Fibroblast of skin of right quadriceps (primary cell): Measurements from ENCODE around the gene SCG3.

Experiments
- DNase-seq: peaks from one replicate; pipeline ENCODE4 v3.0.0-alpha.2; 2013

SCG3 gene

DNA sequence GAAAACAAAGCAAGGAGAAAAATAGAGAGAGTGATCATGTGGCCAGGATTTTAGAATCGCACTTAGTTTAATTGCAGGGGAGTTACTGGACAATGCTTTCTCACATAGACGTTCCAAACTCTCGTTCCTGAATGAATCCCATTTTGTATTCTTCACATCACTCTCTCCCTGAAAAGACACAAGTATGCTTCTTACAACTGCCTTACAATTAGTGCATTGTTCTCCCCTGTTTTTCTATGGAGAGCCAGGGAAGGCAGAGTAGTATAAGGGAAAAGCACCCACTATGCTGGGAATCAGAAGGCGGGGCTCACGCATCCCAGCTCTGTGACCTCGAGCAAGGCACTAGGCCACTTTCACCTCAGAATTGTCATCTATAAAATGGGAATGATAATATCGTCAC lies 84.4 kb downstream of the SCG3 start:
- DNase-seq, result no peak

DNA sequence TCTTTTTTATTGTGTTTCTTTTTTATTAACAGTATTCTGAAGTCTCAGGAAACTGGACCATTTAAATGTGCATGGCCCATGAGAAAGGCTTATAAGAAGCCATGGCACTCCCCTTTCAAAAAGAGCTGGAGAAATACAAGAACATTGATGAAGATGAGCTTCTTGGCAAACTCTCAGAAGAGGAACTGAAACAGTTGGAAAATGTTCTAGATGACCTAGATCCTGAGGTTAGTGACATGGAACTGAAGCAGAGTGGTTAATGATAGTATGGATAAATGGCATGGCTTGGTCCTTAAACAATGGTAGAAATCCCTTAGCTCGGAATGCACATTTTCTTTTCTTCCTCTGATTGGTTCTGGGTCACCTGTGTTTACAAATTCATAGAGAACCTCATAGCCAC lies 85.0 kb downstream of the SCG3 start:
- no peak for DNase-seq

DNA sequence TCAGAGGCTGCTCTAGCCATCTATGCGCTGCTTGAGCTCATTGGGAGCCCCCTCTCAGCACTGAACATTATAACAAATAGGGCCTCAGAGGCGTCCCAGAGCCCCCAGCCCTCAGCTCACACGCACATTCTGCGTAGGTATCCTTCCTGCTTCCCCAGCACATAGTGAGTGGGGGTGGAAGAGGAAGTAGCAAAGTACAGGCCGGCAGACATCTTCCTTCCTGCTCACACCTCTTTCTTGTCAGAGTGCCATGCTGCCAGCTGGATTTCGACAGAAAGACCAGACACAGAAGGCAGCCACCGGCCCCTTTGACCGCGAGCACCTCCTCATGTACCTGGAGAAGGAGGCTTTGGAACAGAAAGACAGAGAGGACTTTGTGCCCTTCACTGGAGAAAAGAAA lies 86.7 kb downstream of the SCG3 start:
- no peak for DNase-seq
